Fibroblast of gingiva (primary cell): ENCODE results near the gene CHKB.

Experiments used
- DNase-seq: peaks from one replicate; pipeline ENCODE4 v3.0.0-alpha.2; 2011; ENCODE audit warnings: low read depth

Gene CHKB

GRCh38 chr22:50531546-50531961, 51.1 kb downstream of the CHKB start:
- DNase-seq: no peak

- DNase-seq: peak; percentile 87
Measured at GRCh38 chr22:50530877-50531545, 51.6 kb downstream of the CHKB start.

- DNase-seq: no peak
Measured at GRCh38 chr22:50530580-50530876, 52.1 kb downstream of the CHKB start.

- DNase-seq: peak; percentile 91
Measured at GRCh38 chr22:50529897-50530579, 52.6 kb downstream of the CHKB start, which contains the start of gene TYMP. TSS of gene TYMP (minus strand) at chr22:50530012. CDS start at chr22:50529709, 303 bp downstream.

GRCh38 chr22:50529416-50529896, 53.2 kb downstream of the CHKB start:
- no peak for DNase-seq
